ENCODE measurements around the gene RRAGA. TPM values are rescaled to one million over a fixed set of nuclear protein-coding genes. Genes with fewer than 3 reads are reported as not detected.
A peak's percentile ranks its signal among the peaks of the same experiment; 100 is the strongest.

Gene RRAGA
- total and polyA plus RNA-seq, 9 of the 15 experiments (the other 6 are each of a cell fraction or from before 2014, with no cell fraction given): 6.0 to 44.7 (median 18.8) TPM

DNA sequence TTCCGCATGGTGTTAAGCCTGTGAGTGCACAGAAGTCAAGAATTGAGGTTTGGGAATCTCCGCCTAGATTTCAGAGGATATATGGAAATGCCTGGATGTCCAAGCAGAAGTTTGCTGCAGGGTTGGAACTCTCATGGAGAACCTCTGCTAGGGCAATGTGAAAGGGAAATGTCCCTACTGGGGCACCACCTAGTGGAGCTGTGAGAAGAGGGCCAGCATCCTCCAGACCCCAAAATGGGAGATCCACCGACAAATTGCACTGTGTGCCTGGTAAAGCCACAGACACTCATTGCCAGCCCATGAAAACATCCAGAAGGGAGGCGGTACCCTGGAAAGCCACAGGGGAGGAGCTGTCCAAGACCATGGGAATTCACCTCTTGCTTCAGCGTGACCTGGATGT is 12.6 kb upstream of the RRAGA start:
- no peak overlapping the region for H3K4me3 ChIP-seq
- H4K20me1 ChIP-seq (replicated peaks; ENCODE audit: control insufficient read depth, insufficient read depth, low read length): no peaks in the 10 kb centered on the region
- DNase-seq (ENCODE audit: extremely low read depth in 1 of 4, low spot score in 3 of 4) (no peak), FAIRE-seq (no peak), ATAC-seq (peak; percentile 72; the same call in 2 of the 3 replicates)
- ChIA-PET CTCF (ENCODE audit: low intra/inter-chr PET ratio) (no interaction called here), POLR2A (no interaction called here)
- peaks cover 0 to 7% of the 10 kb centered on the region in 2 experiments; a peak in 2 of 5 replicates for H3K4me1 ChIP-seq (replicated peaks in 1 of 2; ENCODE audit: control insufficient read depth in 2 of 2, insufficient read depth in 2 of 2, low read length in 2 of 2)
- no peaks in the 10 kb centered on the region for H3K79me2 ChIP-seq (ENCODE audit: control insufficient read depth, insufficient read depth, low read length)
- 21% methylated on average over 5 of the region's 5 CpGs for WGBS (ENCODE audit: insufficient coverage, low coverage, missing lambda C conversion rate)
- H3K9ac ChIP-seq (ENCODE audit: insufficient read depth in 1 of 2, low read depth in 2 of 2, low read length in 2 of 2): no peak overlapping the region
- H3K27ac ChIP-seq (ENCODE audit: extremely low read depth, low read depth, low read length): no peak overlapping the region
- H3K27me3 ChIP-seq (ENCODE audit: control insufficient read depth in 2 of 2, insufficient read depth in 2 of 2, low read length in 2 of 2): no peaks in the 10 kb centered on the region; a peak in 1 of 5 replicates
- TF ChIP-seq, protein P1, sequence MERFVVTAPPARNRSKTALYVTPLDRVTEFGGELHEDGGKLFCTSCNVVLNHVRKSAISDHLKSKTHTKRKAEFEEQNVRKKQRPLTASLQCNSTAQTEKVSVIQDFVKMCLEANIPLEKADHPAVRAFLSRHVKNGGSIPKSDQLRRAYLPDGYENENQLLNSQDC (CRISPR knock-in tag; IDR thresholded peaks at IDR 0.05): no peak
- TF ChIP-seq, protein P2, sequence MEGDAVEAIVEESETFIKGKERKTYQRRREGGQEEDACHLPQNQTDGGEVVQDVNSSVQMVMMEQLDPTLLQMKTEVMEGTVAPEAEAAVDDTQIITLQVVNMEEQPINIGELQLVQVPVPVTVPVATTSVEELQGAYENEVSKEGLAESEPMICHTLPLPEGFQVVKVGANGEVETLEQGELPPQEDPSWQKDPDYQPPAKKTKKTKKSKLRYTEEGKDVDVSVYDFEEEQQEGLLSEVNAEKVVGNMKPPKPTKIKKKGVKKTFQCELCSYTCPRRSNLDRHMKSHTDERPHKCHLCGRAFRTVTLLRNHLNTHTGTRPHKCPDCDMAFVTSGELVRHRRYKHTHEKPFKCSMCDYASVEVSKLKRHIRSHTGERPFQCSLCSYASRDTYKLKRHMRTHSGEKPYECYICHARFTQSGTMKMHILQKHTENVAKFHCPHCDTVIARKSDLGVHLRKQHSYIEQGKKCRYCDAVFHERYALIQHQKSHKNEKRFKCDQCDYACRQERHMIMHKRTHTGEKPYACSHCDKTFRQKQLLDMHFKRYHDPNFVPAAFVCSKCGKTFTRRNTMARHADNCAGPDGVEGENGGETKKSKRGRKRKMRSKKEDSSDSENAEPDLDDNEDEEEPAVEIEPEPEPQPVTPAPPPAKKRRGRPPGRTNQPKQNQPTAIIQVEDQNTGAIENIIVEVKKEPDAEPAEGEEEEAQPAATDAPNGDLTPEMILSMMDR (IDR thresholded peaks at IDR 0.05 in 2 of 3, conservative IDR thresholded peaks at IDR 0.05 in 1 of 3; ENCODE audit: insufficient read depth in 2 of 3, low read depth in 1 of 3, low read length in 3 of 3): peak in 2 of 3 experiments; percentile 8 to 18; a peak in 3 of 6 replicates
- intact Hi-C loops (cut with micrococcal nuclease): no loop called here
- no peaks in the 10 kb centered on the region for H3K9me1 ChIP-seq (ENCODE audit: control insufficient read depth, insufficient read depth, low read length)
- no TSS peak for BruUV-seq (replicated peaks)
- in situ Hi-C loops (cut with MboI): loop anchor here (10.0 kb wide), 1 partner anchor 418 kb away; no protein-coding TSS in a partner anchor
- H2AFZ ChIP-seq (ENCODE audit: low read depth, low read length): no peak overlapping the region
- no peaks in the 10 kb centered on the region for H3K9me3 ChIP-seq (replicated peaks; ENCODE audit: control insufficient read depth, insufficient read depth, low read depth, low read length)
- no peak overlapping the region for H3K4me2 ChIP-seq (ENCODE audit: insufficient read depth, low read length)
- H3K36me3 ChIP-seq (ENCODE audit: control insufficient read depth, insufficient read depth, low read length): no peaks in the 10 kb centered on the region
